GM21825 (cell line): ENCODE measurements around the gene MRPL32.
A peak's percentile ranks its signal among the peaks of the same experiment; 100 is the strongest.

ENCODE experiments used
- ATAC-seq: cut with Tn5 transposase; IDR thresholded peaks from one replicate; pipeline ENCODE4 v1.9.1; 2021; ENCODE audit warnings: mild to moderate bottlenecking, moderate library complexity; ENCODE audit not compliant: unreplicated experiment

The MRPL32 gene

DNA sequence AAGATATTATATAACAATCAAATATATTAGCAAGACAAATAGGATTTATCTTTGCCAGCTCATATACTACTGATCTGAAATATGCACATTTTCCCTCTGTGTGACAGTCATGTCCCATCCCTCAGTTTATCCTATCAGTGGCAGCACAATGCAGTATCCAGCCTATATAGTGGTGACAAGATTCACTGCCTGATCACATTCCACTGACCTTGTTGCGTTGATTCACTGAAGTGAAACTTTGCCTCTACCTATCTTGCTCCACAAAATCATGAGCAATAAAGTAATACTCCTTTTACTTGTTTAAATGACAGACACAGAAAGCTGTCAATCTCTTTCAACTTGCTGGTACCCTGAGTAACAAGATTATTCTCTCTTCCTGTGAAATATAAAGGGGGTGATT is 6.5 kb upstream of the MRPL32 start:
- no peak for ATAC-seq

DNA sequence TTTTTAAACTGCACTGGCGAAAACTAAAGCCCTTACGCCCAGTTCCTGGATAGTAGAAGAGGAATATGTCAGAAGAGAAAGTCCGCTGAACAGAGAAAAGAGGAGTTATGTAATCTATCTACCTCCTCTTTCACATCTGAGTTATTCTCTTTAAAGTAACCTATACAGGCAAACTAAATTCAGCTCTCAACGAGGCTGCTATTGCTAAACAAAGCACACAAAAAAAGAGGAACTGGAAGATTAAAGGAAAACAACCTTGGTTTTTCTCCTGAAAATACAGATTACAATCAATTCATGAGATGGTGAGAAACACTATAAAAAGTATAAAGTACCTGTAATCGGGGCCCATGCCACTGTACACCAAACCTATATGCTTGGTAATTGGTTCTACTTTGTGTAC is 6.0 kb upstream of the MRPL32 start:
- ATAC-seq = no peak

DNA sequence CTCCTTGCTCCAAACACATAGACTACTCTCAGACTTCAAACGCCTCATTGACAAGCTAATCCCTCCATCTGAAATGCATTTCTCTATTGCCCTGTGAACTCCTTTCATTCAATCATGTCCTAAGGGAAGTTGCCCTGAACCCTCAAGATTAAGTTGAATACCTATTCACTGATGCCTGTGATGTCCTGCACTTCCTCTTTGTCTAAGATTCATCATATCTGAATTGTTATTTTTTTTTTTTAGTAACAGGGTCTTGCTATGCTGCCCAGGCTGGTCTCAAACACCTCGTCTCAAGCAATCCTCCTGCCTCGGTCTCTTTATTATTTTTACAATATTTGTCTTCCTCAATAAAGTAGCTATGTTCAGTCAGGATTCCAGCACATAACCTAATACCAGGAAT is 3.4 kb upstream of the MRPL32 start:
- ATAC-seq = no peak

DNA sequence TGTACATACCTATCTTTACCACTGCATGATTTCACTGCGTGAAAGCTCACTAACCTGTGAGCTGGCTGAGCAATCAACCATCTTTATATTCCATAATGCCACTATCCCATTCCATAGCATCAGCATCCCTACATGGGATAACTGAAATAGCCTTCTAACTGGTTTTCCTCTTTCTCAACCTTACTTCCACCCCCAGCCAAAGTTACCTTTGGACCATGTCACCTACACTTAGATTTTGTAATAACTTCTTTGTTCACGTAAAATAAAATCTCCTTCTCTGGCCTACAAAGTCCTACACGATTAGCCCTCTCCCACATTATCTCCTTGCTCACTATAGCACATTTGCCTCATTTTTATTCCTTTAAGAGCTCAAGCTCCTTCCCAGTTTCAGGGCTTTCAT is 2.7 kb upstream of the MRPL32 start:
- no peak for ATAC-seq

DNA sequence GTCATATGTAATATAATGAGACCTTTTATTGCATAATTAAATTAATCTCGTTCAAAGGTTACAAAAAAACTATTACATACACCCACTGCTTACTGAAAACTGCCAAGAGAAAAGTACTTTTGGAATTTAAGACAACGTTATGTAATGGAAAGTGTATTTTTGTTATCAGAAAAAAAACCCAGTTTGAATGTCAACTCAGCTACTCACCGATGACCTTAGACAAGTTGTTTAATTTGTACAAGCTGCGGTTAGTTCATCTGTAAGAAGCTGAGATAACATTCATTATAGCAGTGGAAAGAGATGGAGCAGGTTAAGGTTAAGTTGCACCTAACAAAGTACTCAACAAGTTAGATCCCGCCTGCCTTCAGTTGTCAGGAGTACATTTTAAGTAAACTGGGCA is 1.3 kb upstream of the MRPL32 start:
- ATAC-seq = no peak

DNA sequence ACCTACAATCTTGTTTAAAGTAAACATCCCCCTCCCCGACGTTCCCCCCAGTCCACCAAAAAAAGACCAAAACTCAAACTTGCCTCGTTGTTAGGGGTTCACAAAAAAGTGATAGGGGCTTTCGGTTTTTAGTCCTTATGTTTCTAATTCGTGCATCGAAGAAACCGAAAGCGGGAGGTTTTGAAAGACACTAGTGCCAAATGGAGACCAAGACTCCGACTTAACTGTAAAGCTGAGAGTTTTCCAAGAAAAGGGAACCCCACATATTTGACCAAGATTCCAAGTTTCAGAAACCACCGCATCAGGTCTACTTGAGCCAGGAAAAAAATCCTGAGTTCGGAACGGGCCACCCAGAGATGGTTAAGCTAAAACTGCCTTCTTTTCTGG is 736 bp upstream of the MRPL32 start:
- no peak for ATAC-seq

DNA sequence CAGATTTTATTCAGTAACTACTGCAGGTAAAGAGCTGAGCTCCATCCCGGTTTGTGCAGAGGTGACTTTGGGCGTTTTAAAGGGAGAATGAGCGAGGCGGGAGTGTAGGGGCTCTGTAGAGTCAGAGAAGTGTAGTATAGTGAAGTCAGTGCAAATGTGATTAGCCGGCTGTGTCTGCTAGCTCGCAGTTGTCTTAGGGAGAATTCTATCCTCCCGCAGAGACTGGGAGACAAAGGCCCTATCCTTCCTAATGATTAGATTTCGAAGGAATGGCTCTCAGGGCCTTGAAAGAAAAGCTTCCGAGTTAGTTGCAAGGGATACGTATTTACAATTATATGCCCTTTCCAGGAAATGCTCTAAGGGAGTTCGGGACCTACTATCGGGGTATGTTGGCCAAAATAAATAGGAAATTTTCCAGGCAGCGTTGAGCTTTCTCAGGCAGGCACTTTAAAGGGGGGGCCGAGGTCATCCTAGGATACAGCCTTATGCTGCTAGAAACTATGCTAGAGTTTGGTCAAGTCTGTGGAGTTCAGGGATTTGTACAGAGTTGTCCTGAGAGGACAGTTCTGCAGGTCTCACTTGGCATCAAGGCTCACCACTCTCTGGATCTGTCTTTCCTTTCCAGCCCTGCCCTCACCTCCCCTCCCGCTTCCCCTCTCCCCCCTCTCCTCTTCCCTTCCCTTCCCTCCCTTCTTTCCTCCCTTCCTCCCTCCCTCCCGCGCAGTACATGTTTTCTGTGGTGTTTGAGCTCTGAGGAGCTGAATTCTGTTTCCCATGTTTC is 825 bp downstream of the MRPL32 start:
- ATAC-seq = no peak

DNA sequence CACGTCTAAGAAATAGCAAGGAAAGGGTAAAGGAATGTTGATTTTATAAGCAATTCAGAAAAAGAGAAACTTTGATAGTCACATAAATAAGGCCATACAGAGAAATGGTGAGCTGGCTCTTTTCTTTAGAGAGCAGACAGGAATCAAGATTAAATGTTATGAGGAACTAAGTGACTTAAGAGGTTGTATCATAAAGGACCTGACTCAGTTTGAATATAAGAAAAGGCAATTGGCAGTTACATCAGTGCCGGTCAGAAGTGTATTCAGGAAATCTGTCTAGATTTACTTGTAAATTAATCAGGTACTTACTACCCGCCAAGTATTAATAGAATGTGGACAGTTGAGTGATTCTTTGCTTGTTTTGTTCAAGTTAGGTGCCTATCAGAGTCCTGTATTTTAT is 2.1 kb downstream of the MRPL32 start:
- ATAC-seq = no peak

DNA sequence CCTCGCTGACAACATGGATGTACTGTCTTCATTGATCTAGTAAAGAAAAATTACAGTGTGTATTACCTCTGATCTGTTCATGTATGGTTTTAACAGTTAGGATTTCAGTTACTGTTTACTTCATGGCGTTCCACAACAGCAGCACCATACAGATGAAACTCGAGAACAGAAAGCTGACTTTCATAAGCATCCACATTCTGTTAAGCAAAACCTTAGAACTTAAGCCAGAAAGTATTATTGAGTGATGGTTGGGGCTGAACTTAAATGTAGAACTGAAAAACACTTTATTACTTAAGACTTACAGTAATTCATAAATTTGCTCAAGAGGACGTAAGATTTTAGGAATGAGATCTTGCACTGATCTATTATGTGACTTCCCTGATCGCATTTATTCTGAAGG is 3.7 kb downstream of the MRPL32 start:
- ATAC-seq = no peak

DNA sequence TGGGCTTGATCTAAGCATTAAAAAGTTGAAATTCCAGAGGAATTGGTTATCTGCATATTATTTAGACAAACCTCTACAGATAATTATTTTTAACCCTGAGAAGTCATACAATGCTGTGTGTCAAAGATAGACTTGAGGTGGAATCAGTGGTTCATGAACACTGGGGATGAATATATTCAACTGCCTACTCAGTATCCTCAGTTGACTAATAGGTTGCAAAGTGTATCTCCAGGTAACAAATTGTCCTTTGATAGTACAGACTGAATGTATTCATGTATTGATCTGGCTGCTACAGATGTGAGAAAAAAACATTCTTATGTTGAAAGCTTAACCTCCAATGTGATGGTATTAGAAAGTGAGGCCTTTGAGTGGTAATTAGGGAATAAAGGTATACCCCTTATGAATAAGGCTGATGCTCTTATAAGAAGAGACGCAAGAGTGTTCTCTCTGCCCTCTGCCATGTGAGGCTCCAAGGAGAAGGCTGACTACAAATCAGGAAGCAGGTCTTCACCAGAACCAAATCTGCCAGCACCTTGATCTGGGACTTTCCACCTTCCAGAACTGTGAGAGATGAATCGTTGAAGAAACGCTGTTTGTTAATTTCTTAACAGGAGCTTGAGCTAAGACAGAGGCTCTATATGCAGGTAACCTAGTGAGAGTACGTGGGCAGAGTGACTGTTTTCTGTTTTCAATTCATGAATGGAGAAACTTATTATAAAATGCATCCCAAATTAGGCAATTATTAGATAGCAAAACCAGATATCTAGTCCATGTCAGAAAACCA is 7.5 kb downstream of the MRPL32 start:
- ATAC-seq = no peak

DNA sequence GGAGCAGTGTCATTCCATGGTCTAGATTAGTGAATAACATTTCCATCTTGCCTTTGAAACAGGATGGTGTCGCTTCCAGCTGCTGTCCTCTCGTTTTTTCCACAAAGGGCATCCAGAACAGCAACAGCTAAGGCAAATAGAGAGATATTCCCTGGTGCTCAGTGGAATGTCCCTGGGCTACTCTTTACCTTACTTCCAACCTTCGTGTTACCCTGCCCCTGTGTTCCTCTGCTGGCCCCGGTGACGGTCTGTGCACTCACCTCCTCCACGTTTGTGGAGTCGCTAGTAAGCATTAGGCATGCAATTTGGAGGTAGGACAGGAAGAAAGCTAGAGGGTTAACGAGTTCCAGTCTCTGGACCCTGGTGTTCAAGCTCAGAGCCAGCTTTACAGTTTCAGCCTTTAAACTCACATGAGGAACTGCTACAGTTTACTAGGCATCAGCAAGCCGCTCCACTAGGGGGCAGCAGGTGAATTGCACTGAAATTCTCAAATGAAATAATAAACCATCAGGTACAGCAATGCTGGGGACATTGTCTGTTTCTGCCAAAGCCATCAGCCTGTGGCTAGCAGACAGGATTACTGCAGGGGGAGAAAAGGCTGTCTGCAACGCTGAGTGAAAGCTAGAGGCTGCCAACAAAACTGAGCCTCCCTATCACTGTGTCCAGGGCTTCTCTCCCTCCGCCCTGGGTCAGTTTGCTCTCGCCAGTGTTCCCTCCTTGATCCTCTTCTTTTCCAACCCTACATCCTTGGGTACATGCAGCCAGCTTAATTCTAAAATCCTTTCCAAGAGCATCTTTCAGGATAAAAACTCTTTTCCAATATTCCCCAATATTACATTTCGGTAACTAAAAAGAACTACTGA is 9.0 kb downstream of the MRPL32 start:
- peak; percentile 42 for ATAC-seq

DNA sequence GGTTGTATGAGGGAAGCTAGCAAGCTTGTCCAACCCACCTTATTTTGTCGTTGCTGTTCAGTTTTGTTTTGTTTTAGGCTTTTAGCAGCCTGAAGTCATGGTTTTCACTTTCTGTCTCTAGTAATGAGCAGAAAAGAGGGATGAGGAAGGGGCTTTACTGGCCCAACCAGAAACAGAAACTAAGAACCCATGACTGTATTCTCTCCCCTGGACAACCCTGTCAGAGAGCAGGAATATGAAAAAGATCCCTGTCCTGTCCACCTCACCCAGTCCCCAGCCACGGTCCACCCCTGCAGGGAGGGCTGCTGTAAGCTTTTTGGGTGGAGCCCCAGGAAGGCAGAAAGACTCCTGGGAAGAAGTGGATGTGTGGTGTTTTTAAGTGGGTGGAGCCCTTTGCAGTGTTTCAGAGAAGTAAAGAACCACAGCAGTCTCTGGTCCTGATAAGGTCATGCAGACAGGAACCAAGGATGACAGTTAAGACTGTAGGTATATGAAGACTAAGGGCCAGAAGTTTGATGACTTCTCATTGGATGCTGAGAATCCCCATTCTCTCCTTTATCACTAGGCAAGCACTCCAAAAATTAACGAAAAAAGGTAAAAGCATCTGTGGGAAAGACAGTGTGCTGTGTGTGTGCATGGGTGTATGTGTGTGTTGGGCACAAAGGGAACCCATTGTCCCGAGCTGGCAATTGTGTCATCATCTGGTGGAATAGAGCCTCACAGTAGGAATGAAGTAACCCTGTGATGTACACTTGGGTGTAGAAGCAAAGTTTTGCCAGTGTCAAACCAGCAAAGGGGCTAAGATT is 13.8 kb downstream of the MRPL32 start:
- peak; percentile 71 for ATAC-seq

DNA sequence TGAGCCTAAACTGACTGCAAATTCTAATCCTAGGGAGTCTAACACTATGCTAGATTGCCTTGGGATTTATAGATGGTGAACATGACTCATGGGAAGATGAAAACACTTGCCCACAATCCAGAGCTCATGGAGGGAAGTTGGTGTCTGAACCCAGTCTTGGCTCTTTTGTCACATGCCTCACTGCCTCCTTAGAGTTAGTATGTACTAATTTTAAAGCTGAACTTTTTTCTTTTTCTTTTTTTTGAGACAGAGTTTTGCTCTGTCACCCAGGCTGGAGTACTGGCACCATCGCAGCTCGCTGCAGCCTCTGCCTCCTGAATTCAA is 14.4 kb downstream of the MRPL32 start:
- ATAC-seq = peak; percentile 8

DNA sequence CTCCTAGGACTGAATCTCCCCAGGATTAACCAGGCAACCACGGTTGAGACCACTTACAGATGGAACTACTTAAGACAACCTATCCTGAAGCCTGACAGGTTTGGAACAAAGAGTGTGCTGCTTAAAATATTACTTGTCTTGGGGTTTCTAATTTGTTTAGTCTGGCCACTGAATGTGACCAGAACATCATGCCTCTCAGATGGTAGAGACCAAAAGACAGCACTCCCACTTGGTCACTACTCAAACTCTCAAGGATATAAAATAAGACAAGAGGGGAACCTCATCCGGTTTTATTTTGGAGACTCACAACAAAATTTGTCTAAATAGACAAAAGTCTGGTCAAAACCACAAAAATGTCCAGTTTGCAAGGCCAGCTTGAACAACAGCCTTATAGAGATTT is 15.3 kb downstream of the MRPL32 start:
- no peak for ATAC-seq

DNA sequence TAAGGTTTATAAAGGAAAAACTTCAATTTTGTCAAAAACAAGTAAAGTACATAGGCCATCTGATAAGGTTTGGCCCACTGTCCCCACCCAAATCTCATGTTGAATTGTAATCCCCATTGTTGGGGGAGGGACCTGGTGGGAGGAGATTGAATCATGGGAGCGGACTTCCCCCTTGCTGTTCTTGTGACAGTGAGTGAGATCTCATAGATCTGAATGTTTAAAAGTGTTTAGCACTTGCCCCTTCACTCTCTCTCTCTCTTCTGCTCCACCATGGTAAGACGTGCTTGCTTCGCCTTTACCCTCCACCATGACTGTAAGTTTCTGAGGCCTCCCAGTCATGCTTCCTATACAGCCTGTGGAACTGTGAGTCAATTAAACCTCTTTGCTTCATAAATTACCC is 18.2 kb downstream of the MRPL32 start:
- no peak for ATAC-seq

DNA sequence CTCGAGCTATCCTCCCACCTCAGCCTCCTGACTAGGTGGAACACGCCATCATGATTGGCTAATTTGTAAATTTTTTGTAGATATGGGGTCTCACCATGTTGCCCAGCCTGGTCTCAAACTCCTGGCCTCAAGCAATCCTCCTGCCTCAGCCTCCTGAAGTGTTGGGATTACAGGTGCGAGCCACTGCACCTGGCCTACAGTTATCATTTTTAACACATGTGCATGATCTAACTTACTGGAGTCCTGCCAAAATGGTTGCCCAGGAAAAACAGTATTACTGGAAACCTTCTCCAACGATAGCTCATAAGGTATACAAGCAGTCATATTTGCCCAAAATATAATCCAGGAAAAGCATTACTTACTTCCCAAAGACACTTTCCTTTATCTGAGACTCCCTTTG is 20.2 kb downstream of the MRPL32 start:
- ATAC-seq = no peak

DNA sequence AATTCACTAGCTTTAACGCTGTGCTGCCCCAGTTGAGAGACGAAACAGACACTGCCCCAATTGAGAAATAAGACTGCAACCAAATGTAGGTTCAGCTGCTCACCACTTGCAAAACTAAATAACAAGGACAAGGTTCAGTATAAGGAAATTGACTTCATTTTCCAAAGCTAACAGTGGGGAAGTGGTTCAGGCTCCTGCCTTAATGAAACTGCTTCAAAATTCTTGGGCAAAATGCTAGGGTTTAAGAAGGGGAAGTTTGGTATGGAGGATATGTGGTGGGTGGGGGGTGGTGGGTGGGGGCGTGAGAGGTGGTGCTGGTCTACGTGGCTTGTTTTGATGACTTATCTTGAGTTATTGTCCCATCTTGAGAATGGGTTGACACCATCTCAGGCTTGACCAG is 21.8 kb downstream of the MRPL32 start:
- no peak for ATAC-seq

DNA sequence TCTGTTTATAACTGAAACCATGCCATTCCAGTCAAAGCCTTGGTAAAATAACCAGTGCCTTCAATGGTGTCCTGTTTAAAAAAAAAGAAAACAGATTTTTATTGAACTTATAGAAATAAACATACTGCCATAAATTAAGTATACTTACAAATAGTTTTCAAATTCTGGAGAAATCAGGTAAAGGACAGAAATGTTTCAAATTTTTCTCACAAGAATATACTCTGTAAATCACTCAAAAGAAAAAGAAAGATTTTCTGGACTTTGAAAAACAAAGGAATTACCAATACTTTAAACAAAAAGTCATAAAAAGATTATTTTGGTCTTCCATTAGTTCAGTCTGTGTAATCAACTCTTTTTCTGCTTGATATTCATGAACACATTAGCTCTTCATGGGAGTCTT is 23.9 kb downstream of the MRPL32 start:
- no peak for ATAC-seq

DNA sequence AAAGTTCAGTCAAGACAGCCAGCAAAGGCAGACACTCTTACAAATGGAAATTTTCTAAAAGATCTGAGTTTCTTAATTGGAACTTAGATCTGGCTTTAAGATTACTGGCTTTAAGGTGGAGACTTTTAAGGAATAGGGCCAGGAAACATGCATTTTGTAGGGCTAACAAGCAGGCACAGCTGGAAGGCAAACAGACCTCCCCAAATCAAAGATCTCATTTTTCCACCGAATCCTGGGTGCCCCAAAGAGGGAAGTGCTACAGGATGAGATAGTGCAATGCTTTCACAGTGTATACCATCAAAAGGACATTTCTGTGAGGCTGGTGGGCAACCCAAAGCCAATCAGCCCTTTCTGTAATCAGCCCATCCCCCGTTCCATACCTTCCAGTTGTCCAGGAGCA is 27.4 kb downstream of the MRPL32 start:
- ATAC-seq = no peak

DNA sequence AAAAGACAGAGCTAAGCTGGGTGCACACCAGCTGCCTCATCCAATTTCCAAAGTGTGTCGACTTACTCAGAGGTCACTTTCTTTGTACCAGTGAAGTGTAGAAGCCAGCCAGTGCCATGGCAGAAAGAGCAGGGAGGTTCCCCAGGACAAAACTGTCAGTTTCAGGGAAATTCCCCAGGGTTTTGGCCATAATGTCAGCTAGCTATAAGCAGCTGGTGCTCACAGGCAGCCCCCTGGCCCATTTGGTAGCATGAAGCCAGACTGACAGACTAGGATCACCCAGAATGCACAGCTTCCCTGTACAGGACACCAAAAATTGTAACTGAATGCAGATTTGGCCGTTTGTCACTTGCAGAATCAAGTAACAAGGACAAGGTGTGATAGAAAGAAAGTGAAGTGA is 28.6 kb downstream of the MRPL32 start:
- no peak for ATAC-seq

DNA sequence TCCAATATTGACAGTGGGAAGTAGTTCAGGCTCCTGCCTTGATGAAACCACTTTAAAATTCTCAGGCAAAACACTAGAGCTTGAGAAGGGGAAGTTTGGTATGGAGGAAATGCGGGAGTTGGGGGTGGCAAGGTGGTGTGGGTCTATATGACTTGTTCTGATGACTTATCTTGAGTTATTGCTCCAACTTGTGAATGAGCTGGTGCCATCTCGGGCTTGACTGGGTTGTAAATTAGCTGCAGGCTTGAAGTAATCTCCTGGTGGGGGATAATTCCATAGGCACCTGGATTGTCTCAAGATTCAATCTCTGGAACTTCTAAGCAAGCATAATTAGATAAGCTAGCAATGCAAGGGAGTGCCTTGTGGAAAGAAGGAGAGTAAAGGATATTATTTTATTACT is 29.0 kb downstream of the MRPL32 start:
- ATAC-seq = no peak
